GM18520 (cell line): ENCODE measurements around the gene CALD1.

Source experiments
- ATAC-seq: cut with Tn5 transposase; IDR thresholded peaks from one replicate; pipeline ENCODE4 v1.9.1; 2021; ENCODE audit not compliant: unreplicated experiment

CALD1 gene

GRCh38 chr7:134854816-134855215 lies 75.4 kb downstream of the CALD1 start:
- ATAC-seq = no peak

- ATAC-seq = no peak
These were observed 76.0 kb downstream of the CALD1 start for GRCh38 chr7:134855442-134855841.

- no peak for ATAC-seq
These were observed 76.7 kb downstream of the CALD1 start for GRCh38 chr7:134856091-134856490.

DNA sequence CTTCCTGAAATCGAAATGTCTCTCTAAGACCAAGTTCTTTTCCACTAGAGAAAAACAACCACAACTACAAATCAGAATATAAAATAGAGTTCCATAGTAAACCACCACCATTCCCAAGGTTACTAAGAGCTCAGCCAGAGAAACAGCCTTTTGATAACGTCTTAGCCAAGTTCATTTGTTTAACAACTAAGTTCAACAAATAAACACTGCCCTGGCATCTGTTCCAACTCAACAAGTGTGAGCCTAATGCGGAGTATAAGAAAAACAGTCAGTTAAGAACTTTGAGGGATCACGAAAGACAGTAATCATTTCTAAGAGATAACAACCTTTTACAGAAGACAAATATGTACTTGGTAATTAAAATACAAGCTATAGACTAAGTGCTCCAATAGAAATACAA lies 77.3 kb downstream of the CALD1 start:
- no peak for ATAC-seq

DNA sequence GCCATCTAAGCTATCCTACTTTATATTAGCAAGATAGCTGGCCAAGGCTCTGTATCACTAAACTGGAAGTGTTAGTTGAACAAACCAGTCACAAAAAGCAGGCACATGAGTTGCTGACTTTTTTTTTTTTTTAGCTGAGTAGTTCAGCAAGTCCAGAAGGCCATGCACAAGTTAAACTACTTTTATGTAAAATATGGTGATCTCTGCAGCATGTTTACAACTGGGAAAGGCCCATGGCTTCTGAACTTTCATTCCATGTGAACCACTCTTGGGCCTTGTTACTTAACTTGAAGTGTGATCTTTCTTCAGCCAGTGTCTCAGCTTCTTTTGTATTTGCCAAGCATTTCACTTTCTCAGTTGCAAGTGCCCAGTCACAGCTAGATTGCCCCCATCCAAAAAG lies 78.5 kb downstream of the CALD1 start:
- ATAC-seq = no peak

- no peak for ATAC-seq
These were observed 80.3 kb downstream of the CALD1 start for GRCh38 chr7:134859783-134860182.

- peak; percentile 67 for ATAC-seq
These were observed 85.8 kb downstream of the CALD1 start for GRCh38 chr7:134865001-134865845.

- ATAC-seq = no peak
These were observed 87.2 kb downstream of the CALD1 start for GRCh38 chr7:134866617-134867016.

DNA sequence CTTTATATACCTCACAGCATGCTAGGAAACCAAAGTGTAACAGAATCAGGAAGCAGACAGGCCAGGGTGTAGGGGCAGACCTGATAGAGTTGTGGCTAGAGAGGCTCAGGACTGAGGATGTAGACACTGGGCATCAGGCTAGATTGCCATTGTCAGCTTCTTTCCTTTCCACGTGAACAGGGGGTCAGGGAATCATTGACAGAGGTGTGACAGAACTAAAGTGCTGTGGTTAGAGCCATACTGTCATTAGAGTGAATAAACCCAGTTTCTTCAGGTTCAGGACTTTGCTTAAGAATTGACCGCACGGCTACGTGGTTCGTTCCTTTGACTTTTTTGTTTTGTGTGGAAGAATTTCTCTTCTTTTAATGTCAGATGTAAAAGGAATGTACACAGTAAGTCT lies 90.7 kb downstream of the CALD1 start:
- ATAC-seq = no peak

- ATAC-seq = no peak
These were observed 91.3 kb downstream of the CALD1 start for GRCh38 chr7:134870781-134871180.

- no peak for ATAC-seq
These were observed 93.8 kb downstream of the CALD1 start for GRCh38 chr7:134873253-134873652.

- no peak for ATAC-seq
These were observed 95.0 kb downstream of the CALD1 start for GRCh38 chr7:134874407-134874806.

DNA sequence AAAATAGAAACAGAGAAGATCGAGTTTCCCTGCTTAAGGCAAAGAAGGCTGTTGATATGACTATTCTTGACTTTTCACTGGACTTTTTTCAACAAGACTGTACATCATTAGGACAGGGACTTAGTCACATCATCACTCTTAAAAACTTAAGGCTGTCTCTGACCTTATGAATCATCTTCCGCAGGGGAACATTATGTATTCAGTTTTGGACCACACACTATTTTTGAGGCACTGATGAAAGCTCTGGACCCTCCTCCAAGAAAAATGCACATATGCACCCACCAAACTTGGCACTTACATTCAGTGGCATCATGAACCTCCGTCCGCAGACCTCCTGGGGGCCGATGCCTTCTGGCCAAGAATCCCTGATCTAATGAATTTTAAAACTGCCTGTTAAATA lies 96.4 kb downstream of the CALD1 start:
- ATAC-seq = no peak

DNA sequence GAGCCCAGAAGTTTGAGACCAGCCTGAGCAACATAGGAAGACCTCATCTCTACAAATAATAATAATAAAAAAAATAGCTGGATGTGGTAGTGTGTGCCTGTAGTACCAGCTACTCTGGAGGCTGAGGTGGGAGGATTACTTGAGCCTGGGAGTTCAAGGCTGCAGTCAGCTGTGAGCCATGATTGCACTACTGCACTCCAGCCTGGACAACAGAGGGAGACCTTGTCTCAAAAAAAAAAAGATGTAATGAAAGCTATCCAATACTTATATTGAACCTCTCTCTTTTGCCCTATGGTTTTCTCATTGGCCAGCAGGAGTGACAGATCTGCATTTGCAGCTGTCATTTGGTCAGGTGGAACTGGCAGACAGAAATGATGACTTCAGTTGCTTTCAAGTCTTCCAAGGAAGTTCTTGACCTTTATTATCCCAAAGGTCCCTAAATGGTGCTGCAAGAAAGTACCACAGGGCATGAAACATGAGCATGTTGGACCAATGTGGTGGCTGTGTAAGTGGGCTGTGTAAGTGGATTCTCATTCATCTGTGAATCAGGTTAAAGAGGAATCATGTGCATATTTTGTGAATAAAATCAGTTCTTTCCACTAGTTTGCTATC lies 99.4 kb downstream of the CALD1 start:
- no peak for ATAC-seq

DNA sequence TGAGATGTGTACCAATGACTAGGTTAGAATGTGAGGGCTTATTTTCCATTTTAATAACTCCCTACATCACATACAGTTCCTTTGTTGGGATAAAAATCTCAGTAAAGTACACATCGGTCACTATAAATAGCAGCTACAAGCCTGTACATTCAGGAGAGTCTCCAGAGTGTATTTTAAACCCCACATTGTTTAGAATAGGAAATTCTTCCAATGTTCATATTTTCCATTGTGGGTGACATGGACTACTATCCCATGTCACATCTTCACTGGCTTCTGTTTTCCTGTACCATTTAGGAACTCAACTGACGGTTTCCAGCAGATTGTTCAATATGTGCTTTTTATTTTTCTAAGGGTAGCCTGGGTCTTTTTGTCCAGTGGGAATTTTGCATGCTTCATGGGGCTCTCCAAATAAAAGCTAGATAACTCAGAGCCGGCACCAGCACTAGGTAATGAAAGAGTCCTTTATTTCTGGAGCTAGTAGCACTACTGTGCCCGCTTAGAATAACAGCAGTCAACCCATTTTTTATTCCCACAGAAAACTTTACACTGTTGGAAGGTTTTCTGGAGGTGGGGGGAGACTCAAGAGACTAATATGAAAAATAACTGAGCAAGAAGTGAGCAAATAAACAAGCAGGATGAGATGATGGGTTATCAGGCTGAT lies 100.5 kb downstream of the CALD1 start:
- no peak for ATAC-seq

GRCh38 chr7:134882481-134882880 lies 103.0 kb downstream of the CALD1 start:
- ATAC-seq = no peak

DNA sequence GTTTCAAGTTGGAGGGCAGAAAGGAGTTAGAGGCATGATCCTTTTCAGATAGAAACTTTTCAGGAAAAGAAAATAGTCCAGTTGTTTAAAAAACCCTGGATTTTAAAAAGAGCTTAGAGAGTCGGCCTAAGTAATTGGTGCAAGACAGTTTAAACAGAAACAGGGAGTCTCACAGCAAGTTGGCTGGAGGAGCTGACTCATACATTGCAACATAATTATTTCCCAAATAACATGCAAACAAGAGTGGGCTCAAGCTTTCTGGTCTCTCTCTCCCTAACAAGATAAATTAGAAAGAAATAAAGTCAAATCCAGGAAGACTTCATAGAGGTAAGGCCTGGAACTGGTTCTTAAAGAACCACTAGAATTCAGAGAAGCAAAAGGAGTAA lies 106.5 kb downstream of the CALD1 start:
- ATAC-seq = no peak

- no peak for ATAC-seq
These were observed 107.1 kb downstream of the CALD1 start for GRCh38 chr7:134886353-134887057.

DNA sequence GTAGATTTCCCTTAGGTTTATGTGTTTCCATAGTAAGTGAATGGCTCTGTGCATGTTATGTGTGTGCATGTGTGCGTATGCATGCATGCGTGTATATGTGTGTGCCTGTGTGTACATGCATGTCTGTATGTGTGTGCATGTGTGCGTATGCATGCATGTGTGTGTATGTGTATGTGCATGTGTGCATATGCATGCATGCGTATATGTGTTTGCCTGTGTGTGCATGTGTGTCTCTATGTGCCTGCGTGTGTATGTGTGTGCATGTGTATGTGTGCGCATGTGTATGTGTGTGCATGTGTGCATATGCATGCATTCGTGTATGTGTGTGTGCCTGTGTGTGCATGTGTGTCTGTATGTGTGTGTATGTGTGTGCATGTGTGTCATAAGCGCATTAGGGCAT lies 108.1 kb downstream of the CALD1 start:
- ATAC-seq = no peak

DNA sequence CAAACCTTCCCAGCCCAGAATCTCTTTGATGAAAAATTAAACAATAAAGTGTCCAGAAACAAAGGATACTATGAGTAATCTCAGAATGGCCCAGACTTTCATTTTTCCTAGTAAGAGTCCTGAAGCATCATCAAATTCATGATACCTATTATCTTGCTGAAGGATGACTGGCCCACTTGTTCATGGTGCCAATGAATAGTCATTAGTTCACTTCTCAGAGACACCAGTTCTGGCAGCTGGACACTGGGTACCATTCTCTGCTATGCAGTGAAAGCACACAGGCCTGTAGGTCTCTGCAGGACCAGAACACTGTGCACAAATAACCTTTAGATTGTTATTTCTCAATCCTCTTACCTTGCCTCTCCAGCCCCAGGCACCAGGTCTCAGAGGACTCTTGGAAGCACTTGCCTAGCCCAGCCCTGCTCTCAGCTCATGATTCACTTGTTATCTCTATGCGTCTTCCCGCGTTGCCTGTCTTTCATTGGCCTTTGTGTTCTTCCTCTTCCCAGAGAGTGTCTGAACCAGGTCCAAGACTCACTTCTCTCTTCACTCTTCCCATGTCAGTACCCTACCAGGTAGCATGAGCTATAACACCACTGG lies 108.8 kb downstream of the CALD1 start:
- ATAC-seq = no peak
